Mesendoderm (in vitro differentiated cells): Measurements from ENCODE around the gene APLP1.
A peak's percentile ranks its signal among the peaks of the same experiment; 100 is the strongest.

Experiments used
- DNase-seq: peaks from one replicate; pipeline ENCODE4 v3.0.0; 2013
- H2AK5ac ChIP-seq: 2 replicates; pipeline ENCODE4 v1.6.1; 2013; ENCODE audit warnings: low read length, inconsistent platforms
- H2BK120ac ChIP-seq: 2 replicates; pipeline ENCODE4 v1.6.1; 2013; ENCODE audit warnings: low read depth, mild to moderate bottlenecking, low read length, moderate library complexity, mixed read lengths
- H2BK15ac ChIP-seq: replicated peaks from 2 replicates; pipeline ENCODE4 v1.6.1; 2013; ENCODE audit warnings: low read depth, mild to moderate bottlenecking, moderate library complexity
- H2BK5ac ChIP-seq: 2 replicates; pipeline ENCODE4 v1.6.1; 2013; ENCODE audit warnings: low read length, inconsistent platforms
- H3K18ac ChIP-seq: 2 replicates; pipeline ENCODE4 v1.6.1; 2013; ENCODE audit warnings: mild to moderate bottlenecking, low read length, mixed read lengths
- H3K23ac ChIP-seq: one replicate; pipeline ENCODE4 v1.6.1; 2013; ENCODE audit warnings: low read length
- H3K27ac ChIP-seq: 2 replicates; pipeline ENCODE4 v1.5.1; 2013; ENCODE audit warnings: low read depth, mild to moderate bottlenecking, inconsistent platforms, low read length, moderate library complexity
- H3K27me3 ChIP-seq: 2 replicates; pipeline ENCODE4 v1.6.1; 2013; ENCODE audit warnings: low read length, control low read depth, mild to moderate bottlenecking, inconsistent platforms; ENCODE audit not compliant: insufficient read depth, poor library complexity
- H3K36me3 ChIP-seq: 2 replicates; pipeline ENCODE4 v1.6.1; 2013; ENCODE audit warnings: low read length, inconsistent platforms; ENCODE audit not compliant: control insufficient read depth, insufficient read depth
- H3K4ac ChIP-seq: one replicate; pipeline ENCODE4 v1.6.1; 2013; ENCODE audit warnings: low read depth, mild to moderate bottlenecking, low read length, moderate library complexity
- H3K4me1 ChIP-seq: 2 replicates; pipeline ENCODE4 v1.6.1; 2013; ENCODE audit warnings: low read depth, low read length, inconsistent platforms; ENCODE audit not compliant: control insufficient read depth
- H3K4me2 ChIP-seq: 2 replicates; pipeline ENCODE4 v1.6.1; 2013; ENCODE audit warnings: low read length
- H3K4me3 ChIP-seq: 2 replicates; pipeline ENCODE4 v1.5.1; 2013; ENCODE audit warnings: mild to moderate bottlenecking, low read length
- H3K56ac ChIP-seq: one replicate; pipeline ENCODE4 v1.6.1; 2013; ENCODE audit warnings: low read length
- H3K79me1 ChIP-seq: 2 replicates; pipeline ENCODE4 v1.6.1; 2013; ENCODE audit warnings: low read length, inconsistent platforms
- H3K79me2 ChIP-seq: 2 replicates; pipeline ENCODE4 v1.6.1; 2013; ENCODE audit warnings: mild to moderate bottlenecking, low read length; ENCODE audit not compliant: control insufficient read depth, insufficient read depth
- H3K9ac ChIP-seq: 2 replicates; pipeline ENCODE4 v1.6.1; 2013; ENCODE audit warnings: low read length, inconsistent platforms
- H4K5ac ChIP-seq: one replicate; pipeline ENCODE4 v1.6.1; 2013; ENCODE audit warnings: low read length
- H4K8ac ChIP-seq: one replicate; pipeline ENCODE4 v1.6.1; 2013; ENCODE audit warnings: low read depth, mild to moderate bottlenecking, control low read depth, low read length, moderate library complexity
- WGBS: extraction: QIAGEN DNeasy Blood & Tissue Kit; methylation state at CpG from one replicate; pipeline ENCODE4 v1.1.7; 2013; ENCODE audit warnings: low lambda C conversion rate, missing lambda C conversion rate; ENCODE audit not compliant: insufficient coverage; ENCODE audit errors: extremely low coverage; 5-methylcytosine and 5-hydroxymethylcytosine counted together

Gene APLP1

DNA sequence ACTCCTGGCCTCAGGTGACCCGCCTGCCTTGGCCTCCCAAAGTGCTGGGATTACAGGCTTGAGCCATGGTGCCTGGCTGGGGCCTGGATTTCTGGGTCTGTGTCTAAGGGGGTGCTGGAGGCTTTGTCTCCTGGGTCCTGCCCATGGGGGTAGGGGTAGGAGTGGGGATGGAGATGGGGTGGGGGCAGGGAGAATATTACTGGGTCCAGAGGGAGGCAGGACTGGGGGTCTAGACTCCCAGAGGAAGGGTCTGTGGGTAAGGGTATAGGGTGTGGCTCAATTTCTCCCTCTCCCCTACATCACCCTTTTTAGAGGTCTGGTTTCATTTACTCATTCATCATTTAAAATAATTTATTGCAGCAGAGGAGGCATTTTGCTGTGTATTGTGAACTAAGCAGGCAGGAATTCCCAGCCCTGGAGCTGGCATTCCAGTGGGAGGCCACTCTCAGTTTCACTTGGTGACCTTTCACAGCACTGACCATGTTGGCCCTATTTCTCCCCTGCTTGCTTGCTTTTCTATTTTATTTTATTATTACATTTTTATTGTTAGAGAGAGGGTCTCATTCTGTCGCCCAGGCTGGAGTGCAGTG is 32.8 kb downstream of the APLP1 start:
- Histone ChIP-seq H2BK120ac (no peak overlapping the region), H3K9ac (peak overlapping the region; percentile 44), H3K36me3 (peaks cover 3% of the 10 kb centered on the region), H3K4me2 (no peak overlapping the region), H2BK15ac (no peak overlapping the region), H3K18ac (no peak overlapping the region), H3K4me1 (peaks cover 7% of the 10 kb centered on the region), H4K8ac (no peak overlapping the region), H3K4ac (no peak overlapping the region), H2BK5ac (no peak overlapping the region), H4K5ac (no peak overlapping the region), H3K27ac (no peak overlapping the region), H3K56ac (peak overlapping the region; percentile 74), H3K79me1 (peaks cover 6% of the 10 kb centered on the region), H3K79me2 (peaks cover 2% of the 10 kb centered on the region), H2AK5ac (no peak overlapping the region), H3K23ac (no peak overlapping the region), H3K27me3 (no peaks in the 10 kb centered on the region), H3K4me3 (no peak overlapping the region)
- WGBS: no CpG with 5 or more reads among the region's 2 CpGs
- no peak for DNase-seq

DNA sequence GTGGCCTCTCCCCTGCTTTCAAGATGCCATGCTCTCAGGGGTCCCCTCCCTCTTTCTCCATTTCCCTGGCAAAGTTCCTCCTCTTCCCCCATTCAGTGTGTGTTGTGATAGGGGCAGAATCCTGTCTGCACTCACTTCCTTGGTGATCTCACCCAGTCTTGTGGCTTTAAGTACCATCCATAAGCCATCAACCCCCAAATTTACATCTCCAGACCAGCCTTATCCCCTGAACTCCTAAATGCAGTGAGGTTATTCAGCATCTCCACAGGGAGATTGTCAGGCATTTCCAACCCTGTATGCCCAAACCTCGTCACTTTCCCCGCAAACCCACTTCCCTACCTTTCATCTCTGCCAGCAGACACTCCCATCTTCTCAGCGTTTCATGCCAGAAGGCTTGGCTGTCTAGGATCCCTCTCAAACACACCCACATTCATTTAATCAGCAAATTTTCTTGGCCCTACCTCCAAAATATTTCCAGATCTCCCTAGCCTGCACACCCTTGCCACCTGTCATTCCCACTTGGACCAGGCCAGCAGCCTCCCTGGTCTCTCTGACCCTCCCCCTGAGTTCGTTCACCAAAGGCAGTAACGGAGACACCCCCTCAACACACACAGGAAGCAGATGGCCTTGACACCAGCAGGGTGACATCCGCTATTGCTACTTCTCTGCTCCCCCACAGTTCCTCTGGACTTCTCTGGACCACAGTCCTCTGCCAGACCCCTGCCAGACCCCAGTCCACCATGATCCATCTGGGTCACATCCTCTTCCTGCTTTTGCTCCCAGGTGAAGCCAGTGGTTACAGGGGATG is 33.7 kb downstream of the APLP1 start, which contains the start of gene HCST:
Gene HCST (plus strand): TSS at position 676 of the 808 bp plus-strand sequence. CDS start 65 bp downstream, at position 741.
- Histone ChIP-seq H4K5ac (no peak within 1 kb of the TSS), H3K56ac (peak within 1 kb of the TSS; percentile 89), H3K79me2 (peaks cover 2% of the 10 kb centered on the region), H2AK5ac (peak within 1 kb of the TSS; percentile 93), H3K18ac (no peak within 1 kb of the TSS), H2BK15ac (no peak within 1 kb of the TSS), H3K79me1 (peaks cover 6% of the 10 kb centered on the region), H3K4ac (no peak within 1 kb of the TSS), H3K27ac (no peak within 1 kb of the TSS), H3K4me2 (peak within 1 kb of the TSS; percentile 78), H3K23ac (no peak within 1 kb of the TSS), H3K9ac (peak within 1 kb of the TSS; percentile 68), H3K27me3 (no peaks in the 10 kb centered on the region), H2BK5ac (no peak within 1 kb of the TSS), H3K4me1 (peaks cover 7% of the 10 kb centered on the region), H4K8ac (no peak within 1 kb of the TSS), H2BK120ac (no peak within 1 kb of the TSS), H3K4me3 (no peak within 1 kb of the TSS), H3K36me3 (peaks cover 3% of the 10 kb centered on the region)
- DNase-seq: no peak
- WGBS: no CpG with 5 or more reads among the region's 6 CpGs

DNA sequence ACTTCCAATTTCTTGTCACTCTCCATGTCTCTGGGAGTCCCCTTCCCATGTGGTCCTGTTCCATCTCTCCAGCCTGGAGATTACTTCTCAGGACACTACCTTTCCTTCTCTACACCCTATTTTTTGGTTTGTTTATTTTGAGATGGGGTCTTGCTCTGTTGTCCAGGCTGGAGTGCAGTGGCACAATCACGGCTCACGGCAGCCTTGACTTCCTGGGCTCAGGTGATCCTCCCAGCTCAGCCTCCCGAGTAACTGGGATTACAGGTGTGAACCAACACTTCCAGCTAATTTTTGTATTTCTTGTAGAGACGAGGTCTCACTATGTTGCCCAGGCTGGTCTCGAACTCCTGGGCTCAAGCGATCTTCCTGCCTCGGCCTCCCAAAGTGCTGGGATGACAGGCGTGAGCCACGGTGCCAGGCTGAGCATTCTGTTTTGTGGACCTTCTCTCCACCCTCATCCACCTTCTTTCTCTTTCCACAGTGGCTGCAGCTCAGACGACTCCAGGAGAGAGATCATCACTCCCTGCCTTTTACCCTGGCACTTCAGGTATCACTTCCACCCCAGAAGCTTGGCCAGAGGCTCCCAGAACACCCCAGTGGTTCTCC is 34.6 kb downstream of the APLP1 start:
- H4K5ac ChIP-seq: no peak overlapping the region
- H3K23ac ChIP-seq: no peak overlapping the region
- no peak overlapping the region for H3K27ac ChIP-seq
- no peak overlapping the region for H3K18ac ChIP-seq
- H3K4ac ChIP-seq: no peak overlapping the region
- peak overlapping the region; percentile 68 for H3K9ac ChIP-seq
- H3K4me1 ChIP-seq: peaks cover 9% of the 10 kb centered on the region
- H3K79me1 ChIP-seq: peaks cover 3% of the 10 kb centered on the region
- DNase-seq: no peak
- no peaks in the 10 kb centered on the region for H3K27me3 ChIP-seq
- H3K56ac ChIP-seq: peak overlapping the region; percentile 89
- H2BK5ac ChIP-seq: no peak overlapping the region
- peaks cover 2% of the 10 kb centered on the region for H3K79me2 ChIP-seq
- H2BK120ac ChIP-seq: no peak overlapping the region
- no peak overlapping the region for H3K4me3 ChIP-seq
- H3K4me2 ChIP-seq: peak overlapping the region; percentile 78
- H2AK5ac ChIP-seq: peak overlapping the region; percentile 58
- no peak overlapping the region for H2BK15ac ChIP-seq
- H4K8ac ChIP-seq: no peak overlapping the region
- WGBS: no CpG with 5 or more reads among the region's 10 CpGs
- H3K36me3 ChIP-seq: no peaks in the 10 kb centered on the region

DNA sequence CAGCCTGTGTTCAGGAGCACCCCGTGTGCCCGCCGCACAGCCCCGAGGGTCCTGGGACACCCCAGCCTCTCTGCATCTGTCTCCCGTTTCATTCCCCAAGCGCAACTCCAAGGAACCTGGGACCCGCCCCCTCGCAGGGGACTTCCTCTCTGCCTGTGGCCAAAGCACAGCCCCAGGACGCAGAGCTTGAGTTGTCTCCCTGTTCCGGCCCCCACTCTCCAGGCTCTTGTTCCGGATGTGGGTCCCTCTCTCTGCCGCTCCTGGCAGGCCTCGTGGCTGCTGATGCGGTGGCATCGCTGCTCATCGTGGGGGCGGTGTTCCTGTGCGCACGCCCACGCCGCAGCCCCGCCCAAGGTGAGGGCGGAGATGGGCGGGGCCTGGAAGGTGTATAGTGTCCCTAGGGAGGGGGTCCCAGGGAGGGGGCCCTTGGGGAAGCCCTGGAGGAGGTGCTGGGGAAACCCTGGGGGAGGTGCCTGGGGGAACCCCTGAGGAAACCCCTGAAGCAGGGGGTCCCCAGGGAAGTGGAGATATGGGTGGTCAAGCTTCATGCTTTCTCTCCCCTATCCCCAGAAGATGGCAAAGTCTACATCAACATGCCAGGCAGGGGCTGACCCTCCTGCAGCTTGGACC is 35.3 kb downstream of the APLP1 start:
- WGBS: no CpG with 5 or more reads among the region's 24 CpGs
- H3K79me1 ChIP-seq: no peaks in the 10 kb centered on the region
- H3K4ac ChIP-seq: no peak overlapping the region
- no peak overlapping the region for H3K4me3 ChIP-seq
- H3K4me2 ChIP-seq: peak overlapping the region; percentile 78
- no peak overlapping the region for H4K5ac ChIP-seq
- H3K56ac ChIP-seq: peak overlapping the region; percentile 89
- H2BK120ac ChIP-seq: no peak overlapping the region
- H2BK15ac ChIP-seq: no peak overlapping the region
- no peak overlapping the region for H3K18ac ChIP-seq
- peaks cover under 1% of the 10 kb centered on the region for H3K79me2 ChIP-seq
- H3K9ac ChIP-seq: peak overlapping the region; percentile 68
- no peak overlapping the region for H3K23ac ChIP-seq
- H3K4me1 ChIP-seq: peaks cover 9% of the 10 kb centered on the region
- H3K27me3 ChIP-seq: no peaks in the 10 kb centered on the region
- H3K27ac ChIP-seq: no peak overlapping the region
- no peak overlapping the region for H4K8ac ChIP-seq
- H3K36me3 ChIP-seq: no peaks in the 10 kb centered on the region
- no peak overlapping the region for H2AK5ac ChIP-seq
- peak; percentile 93 for DNase-seq
- H2BK5ac ChIP-seq: no peak overlapping the region

DNA sequence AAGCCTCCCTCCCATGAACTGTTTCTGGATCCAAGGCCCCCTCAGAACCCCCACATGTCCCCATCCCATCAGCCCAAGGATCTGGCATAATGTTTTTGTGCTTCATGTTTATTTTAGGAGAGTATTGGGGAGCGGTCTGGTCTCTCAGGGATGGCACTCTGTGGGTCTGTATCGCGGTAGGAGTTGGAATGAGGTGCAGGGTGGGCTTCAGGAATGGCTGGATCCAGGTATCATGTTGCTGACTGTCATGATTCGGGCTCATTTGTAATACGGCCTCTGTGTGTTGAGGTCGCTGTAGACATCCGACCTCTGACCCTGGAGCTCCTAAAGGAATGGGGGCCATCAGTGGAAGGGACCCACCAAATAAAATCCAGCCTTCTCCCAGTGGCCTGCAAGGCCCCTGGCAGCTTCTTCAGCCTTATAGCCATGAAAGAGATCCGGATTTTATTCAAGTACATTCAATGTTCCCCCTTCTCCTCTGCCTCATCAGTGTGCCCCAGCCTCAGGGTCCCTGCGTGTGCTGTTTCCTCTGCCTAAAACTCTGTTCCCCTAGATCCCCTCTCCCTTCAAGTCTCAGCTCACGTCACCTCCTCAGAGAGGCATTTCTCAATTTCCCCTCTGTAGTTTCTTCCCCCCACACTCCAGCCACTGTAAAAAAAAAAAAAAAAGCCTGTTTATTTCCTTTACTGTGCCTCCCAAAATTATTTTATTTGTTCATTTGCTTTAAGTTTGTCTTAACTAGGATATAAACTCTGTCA is 36.1 kb downstream of the APLP1 start:
- Histone ChIP-seq H4K5ac (no peak overlapping the region), H3K79me2 (no peaks in the 10 kb centered on the region), H2BK120ac (no peak overlapping the region), H3K9ac (no peak overlapping the region), H4K8ac (no peak overlapping the region), H2BK5ac (no peak overlapping the region), H3K79me1 (no peaks in the 10 kb centered on the region), H2BK15ac (no peak overlapping the region), H3K4me3 (no peak overlapping the region), H2AK5ac (no peak overlapping the region), H3K18ac (no peak overlapping the region), H3K4me2 (no peak overlapping the region), H3K27me3 (no peaks in the 10 kb centered on the region), H3K23ac (no peak overlapping the region), H3K27ac (no peak overlapping the region), H3K56ac (no peak overlapping the region), H3K4ac (no peak overlapping the region), H3K36me3 (no peaks in the 10 kb centered on the region), H3K4me1 (peaks cover 9% of the 10 kb centered on the region)
- no peak for DNase-seq
- no CpG with 5 or more reads among the region's 10 CpGs for WGBS
